NOMO-1 treated with DMSO at 0.1 percent for 48 hours (cell line): ENCODE results near the gene NRP2.

Experiments used
- DNase-seq: peaks from one replicate; lab custom pipeline; 2025; ENCODE audit not compliant: unreplicated experiment; lab: John Stamatoyannopoulos, UW

The NRP2 gene

DNA sequence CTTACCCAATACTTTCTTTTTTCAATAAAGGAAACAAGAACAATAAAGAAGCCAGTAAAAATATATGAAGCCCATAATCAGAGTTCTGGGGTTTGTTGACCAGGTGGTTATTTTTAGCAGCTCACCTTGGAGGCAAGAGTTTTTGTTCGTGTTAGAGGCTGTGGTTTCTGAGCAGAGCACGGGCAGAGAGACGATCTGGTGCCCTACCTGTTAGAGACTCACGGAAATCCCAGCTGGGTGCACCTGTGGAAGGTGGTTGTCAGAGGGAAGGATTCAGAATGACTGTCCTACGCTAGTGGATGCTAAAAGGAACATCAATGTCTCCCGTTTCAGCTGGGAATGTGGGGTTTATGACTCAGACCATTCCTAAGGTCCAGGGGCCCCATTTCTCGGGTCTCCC lies 87.6 kb downstream of the NRP2 start:
- no peak for DNase-seq

DNA sequence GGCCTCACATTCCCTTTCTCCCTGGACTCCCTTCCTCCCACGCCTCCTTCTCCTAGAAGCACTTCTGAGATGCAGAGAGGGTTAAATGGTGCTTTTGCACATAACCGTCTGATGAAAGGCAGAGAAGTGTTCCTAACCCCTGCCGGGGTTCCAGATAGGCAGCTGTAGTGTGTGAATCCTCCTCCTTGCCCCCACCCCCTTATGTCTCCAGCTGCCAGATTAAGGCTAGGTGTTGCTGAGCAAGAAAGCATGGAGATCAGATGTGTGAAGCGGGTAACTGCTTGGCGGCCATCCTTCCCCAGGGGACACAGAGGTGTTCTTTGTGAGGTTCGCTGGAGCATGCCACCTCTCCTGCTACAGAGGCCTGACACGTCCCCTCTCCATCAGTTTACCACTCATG lies 88.3 kb downstream of the NRP2 start:
- DNase-seq = no peak

DNA sequence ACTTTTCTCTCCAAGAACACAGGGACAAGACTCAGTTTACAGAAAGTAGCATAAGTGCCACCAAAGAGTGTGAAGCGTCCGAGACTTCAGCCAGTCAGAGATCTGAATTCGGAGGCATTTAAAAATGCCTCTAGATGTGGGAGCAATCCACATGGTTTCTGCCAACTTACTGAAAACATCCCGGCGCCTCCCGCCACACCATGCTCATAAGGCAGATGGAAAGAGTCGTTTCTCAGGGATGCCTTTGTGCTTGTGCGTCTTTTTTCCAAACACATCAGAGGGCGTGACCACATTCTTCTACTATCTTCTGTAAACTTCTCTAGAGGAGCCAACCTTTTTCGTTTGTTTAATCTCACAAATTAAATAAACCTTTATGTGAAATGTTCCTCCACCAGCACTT lies 88.7 kb downstream of the NRP2 start:
- DNase-seq = no peak

DNA sequence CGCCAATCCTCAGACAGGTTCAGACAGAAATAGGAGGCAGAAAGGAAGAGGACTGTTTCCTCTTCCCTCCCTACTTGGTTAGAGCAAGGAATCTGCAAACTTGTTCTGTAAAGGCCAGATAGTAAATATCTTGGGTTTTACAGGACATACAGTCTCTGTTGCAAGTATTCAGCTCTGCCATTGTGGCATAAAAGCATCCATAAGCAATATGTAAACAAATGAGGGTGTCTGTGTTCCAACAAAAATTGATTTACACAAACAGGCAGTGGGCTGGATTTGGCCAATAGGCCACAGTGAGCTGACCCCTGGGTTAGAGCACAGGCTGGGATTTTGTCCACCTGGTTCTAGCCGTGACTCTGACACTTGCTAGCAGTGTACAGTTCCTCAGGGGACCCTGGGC lies 89.4 kb downstream of the NRP2 start:
- DNase-seq = no peak

DNA sequence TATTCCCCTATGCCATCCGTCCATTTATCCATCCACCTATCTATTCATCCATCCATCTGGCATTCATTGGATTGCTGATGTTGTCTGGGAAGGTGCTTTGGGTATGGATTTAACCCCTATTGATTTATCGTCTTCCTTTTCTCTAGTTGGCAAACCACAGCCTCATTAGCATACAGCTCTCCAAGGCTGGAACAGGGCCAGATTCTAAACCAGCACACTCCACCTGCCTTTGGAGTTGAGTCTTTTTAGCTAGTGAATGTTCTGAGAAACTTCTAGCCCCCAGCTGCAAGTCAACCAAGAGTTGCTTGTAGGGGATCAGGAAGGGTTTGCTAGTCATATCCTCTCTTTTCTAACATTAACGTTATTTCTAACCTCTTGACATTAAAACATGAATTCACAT lies 90.7 kb downstream of the NRP2 start:
- DNase-seq = no peak

DNA sequence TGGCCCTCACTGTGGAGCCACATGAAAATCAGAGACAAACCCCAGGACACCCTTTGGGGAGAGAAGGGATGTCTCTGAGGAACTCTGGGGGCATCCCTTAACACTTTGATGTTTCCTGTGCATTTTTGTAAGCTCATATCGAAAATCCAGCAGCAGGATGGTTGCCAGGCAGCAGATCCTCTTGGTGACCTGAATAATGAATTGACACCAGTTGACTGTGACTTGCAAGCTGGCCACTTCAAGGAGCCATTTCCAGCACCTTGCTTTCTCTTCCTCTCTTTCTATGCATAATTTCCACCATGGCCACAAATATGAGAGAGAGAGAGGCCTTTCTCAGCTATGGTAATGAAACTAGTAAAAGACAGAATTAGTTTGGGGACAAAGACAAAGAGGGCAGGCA lies 91.7 kb downstream of the NRP2 start:
- DNase-seq = no peak

DNA sequence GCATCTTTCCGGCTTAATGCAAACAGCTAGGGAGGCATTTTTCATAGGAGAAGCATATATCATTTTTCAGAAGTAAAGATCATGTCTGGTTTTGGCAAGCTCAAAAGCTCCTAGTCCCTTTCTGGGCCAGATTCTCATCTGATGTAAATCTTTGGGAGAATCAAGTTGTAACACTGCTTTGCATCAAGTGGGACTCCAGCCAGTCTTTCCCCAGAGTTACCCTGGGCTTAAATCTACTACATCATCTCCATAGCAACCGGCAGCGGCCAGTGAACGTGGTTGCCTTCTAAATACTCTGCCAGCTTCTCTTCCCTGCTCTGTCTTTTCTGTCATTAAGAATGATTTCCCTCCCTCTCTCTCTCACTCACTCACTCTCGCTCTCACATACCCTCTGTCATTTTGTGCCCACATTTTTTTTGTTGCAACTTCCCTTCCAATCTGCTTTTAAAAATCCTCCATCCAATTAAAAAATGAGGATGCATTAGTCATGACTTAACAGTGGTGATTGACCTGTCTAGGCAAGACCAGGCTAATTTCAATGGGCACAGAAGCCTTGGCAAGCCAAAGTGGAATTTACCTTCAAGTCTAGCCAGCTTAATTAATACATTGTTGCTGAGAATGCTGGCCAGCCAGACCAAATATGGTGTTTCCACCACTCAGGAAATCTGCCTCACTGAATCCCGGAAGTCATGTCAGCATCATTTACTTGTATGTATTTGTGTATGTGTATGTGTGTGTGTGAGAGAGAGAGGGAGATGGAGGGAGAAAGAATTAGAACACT lies 93.0 kb downstream of the NRP2 start:
- DNase-seq = peak; percentile 5

DNA sequence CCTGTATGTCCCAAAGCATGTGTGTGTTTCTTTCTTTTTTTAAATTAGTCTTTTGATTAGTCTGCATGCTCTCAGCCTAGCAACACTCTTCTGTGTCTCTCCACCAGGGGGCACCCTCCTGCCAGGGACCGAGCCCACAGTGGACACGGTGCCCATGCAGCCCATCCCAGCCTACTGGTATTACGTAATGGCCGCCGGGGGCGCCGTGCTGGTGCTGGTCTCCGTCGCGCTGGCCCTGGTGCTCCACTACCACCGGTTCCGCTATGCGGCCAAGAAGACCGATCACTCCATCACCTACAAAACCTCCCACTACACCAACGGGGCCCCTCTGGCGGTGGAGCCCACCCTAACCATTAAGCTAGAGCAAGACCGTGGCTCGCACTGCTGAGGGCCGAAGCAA lies 93.8 kb downstream of the NRP2 start:
- DNase-seq = peak; percentile 12

DNA sequence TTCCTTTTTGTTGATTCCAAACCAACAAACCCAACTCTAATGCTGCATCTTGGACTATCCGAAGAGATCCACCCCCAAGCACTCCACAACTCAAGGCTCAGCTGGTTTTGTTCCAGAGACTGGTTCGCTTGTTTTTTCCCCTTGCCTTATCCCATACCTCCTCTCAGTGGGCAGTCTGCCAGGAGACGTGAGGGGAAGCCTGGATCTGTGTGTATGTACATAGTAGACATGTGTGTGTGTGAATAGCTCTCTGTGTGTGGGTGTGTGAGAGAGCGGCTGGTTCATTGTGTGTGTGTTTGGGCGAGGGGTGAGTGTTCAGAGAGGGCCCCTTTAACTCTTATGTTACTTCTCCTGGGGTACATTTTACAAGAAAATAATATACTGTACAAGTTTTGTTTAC lies 94.4 kb downstream of the NRP2 start:
- DNase-seq = no peak

DNA sequence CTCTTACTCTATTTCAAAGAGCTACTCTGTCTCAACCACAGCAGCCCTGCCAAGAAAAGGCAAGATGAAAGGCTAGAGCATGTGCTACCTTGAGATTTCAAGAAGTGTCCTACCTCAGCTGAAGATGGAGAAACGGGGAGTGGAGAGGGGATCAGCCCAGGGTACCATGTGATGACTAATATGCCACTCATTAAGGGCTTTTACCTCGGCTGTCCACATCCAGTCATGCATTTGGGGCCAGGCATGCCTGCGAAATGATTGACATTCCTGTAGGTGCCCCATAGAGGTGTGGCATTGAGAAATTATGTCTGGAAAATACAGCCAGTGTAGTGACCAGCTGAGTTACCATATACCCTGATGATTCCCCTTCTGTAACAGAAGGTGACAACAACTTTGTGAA lies 96.1 kb downstream of the NRP2 start:
- DNase-seq = no peak

DNA sequence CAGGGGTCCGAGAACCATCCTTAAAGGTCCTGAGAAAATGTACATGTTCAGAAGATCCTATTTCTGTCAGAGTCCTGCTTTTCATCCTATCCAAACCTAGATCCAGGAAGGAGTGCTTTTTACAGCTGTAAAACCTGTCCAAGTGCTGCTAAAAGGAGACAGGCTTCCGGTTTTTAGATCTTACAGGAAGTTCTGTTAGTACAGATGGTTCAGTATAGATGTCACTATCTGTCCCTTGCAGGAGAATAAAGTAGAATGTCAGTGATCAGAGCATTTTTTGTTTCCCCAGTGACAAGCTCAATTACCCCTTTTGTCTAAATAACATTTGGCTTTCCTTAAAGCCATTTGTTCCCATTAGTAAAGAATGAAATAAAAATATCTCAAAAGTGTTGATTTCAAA lies 98.3 kb downstream of the NRP2 start:
- no peak for DNase-seq

DNA sequence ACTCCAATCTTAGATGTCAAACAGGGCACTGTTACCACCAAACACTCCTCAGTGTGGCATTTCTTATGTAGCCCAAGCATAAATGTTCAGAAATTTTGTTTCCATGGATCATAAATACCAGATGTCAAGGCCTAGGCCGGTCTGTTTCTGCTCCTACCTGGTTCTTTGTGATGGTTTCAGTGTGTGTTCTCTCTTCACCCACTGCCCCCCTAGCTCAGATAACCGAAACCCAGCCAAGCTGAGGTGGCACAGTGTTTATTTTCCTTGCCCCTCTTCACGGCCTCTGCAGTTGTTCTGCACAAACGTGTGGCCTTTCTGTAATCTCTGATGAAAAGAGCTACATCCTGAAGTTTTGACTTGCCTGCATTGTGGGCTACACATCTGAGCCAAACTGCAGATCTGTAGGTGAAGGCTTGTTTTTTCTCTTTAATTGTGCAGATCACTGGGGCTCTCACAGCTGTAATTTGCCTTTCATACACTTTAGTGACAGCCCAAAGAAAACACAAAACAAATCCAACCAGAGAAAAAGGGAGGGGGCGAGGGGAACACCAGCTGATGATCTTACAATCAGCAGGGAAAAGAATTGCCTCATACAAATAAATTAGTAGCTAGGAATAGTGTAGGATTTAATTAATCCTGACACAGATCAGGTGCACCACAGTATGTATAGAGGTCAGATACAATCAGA lies 99.1 kb downstream of the NRP2 start:
- no peak for DNase-seq

DNA sequence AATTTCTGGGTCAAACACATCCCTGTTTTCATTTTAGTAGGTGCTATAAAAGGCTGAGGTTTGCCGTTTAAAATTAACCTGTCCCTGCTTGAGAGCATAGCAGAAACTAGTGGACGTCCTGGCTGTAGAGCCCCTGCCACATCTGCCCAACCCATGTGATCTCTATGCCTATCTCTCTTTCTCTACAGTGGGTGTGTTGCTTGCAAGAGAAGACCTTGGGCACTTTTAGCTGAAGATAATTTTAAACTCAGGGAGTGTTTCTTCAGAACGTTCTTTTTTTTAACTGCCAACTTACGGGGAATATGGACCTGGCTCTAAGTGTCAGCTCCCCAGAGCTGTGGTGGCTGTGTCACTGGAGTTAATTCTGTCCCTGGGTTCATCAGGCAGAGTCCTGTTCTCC lies 100.6 kb downstream of the NRP2 start:
- DNase-seq = no peak

DNA sequence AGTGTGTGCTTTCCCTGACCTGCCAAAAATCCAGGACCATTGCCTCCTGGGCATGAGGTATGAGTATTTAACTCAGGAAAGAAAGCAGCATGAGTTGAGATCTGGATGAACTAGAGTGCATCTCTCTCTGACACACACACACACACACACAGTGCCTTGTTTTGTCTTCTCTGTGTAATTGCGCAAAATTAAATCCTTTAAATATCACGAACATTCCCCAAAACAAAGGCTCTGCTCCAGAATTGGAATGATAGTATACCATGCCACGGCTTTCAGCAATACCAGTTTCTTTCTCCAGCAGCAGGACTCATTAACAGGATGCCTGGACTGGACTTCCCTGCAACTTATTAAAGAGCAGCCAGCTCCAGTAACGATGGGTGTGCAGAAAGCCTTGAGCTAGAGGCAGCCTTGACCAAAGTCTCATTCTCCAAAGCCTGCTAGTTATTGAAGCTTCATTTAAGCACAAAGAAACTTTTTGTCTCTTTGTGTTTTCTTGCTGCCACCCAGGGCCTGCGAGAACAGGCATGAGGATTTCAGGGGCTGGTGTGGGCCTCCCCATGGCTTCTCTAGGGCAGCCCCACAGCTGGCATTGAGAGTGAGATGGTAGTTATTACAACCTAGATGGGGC lies 101.7 kb downstream of the NRP2 start:
- DNase-seq = no peak

DNA sequence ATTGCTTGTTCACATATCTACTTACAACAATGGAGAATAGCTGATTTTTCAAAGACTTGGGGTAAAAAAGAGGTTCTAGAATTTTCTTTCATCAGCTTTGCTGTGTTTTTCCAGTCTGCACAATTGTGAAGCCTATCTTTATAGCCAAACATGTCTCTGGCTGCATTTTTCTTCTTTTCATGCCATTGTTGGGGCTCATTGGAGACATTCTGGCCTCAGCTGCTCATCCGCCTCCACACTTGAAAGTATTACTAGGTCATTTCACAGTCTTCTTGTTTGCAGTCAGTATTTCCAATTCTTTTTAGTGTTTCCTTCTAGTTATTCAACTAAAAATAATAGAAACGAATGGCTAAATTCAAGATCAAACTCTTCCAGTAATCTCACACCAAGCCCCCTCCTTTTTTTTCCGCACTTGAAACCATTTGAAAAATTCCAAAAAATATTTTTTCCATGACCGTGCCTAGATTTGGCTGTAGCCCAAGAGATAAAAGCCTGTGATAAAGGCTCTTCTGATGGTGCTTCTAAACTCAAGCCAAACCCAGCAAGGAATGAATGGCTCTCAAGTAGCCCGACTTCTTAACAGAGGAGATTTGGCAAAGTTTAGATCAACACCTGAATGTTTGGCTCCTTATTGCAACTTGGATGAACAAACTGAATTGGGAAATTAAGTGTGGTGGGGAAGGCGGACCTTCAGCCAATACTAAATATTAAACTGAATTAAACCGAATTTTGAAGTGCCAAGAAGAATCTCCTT lies 103.4 kb downstream of the NRP2 start:
- DNase-seq = no peak

DNA sequence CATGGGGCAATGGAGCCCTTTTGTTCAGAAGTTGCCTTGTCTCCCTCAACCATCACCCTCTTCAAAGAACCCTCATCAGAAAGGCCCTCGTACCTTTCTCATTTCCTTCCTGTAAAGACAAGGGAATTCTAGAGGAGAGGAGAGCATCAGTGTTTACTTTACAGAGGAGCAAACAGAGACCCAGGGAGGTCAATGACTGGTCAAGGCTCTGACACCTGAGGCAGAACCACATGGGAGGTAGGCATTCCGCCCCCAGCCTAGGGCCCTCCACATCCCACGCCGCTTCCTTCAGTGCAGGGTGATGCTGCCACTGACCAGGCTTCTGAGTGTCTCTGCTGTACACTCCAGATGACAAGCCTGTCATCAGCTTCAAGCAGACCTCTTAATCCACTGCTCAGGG lies 104.7 kb downstream of the NRP2 start:
- DNase-seq = no peak

DNA sequence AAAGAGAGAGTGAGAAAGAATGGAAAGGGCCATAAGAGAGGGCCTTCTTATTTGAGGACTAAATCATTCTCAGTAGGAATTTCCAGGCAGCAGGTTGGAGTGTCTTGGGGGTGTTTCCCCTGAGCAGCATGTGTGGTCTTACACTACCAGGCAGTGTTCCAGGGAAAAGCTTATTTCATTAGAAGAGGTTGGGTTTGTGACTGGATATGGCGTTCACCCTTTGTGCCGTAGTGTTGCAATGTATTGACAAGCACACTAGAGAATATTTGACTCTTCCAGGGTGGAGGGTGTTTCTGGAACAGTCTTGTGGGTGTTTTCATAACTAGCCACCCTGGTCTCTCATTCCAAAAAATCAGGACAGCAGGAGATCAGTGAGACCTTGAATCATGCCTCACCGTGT lies 105.5 kb downstream of the NRP2 start:
- no peak for DNase-seq

DNA sequence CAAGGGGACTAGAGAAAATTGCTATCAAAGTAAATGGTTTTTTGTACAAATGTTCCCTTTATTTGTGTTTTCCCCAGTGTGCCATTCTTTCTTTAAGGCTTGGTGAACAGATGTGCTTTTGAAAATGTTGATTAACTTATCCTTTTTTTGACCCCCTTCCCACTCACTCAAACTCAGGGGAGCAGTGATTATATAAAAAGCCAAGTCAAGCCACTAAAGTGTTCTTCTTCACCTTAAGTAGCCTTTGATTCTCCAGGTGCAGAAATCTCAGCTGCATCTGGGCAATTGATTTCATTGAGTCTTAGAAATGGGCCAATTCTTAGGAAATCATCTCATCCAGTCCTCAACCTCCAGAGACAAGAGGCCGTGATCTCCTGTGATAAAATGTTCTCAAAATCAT lies 107.6 kb downstream of the NRP2 start:
- DNase-seq = no peak

DNA sequence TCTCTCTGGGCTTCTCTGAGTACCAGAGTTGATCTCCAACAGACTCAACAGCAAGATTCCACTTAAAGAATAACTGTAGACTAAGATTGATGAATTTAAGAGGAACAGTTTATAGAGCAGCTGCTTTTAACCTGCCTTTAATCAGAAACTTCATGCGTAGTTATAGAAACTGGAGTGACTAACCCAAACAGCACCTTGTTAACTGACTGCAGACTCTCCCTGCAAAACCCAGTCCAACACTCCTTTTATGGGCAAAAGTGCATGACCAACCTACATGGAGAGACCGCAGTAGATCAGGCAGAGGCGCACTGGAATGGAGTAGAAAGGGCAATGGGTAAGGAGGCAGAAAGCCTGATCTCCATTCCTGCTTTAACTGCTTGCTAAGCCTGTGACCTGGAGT lies 110.6 kb downstream of the NRP2 start:
- no peak for DNase-seq

DNA sequence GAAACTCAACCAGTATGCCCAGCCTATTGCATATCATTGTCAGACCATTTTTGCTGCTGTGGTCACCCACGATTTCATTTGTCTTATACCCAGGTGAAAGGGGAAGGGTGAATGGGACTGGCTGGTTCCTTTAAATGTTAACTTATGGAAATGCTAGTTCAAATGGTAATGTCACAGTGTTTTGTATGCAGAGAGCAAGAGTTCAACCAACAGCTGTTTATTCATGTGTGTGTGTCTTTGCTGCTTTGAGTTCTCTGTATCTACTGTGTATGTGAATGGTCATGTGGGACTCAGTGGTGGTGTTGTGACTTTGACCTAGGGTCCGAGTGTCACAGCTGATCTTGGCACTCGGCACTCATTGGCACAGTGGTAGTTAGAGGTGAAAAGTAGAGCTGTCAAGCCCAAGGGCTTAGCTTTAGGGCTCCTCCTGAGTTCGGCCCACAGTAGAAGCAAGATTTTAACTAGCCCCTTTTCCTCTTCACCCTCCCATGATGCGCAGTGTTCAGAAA lies 114.6 kb downstream of the NRP2 start:
- no peak for DNase-seq

DNA sequence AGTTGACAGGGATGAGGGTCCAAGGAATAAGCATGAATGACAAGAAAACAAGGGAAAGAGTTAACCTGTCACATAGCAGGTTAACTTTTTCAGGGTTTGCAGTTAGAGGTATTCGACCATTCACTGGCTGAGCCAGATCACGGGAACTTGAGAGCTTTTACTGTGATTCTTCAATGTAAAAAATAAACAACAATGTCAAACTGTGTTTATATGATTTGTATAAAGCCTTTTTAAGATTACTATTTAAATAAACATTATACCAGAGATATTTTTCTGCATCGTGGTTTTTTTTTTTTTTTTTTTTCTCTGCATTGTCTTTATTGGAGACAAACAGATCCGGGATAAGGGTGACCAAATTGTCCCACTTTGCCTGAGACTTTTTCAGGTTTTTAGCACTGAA lies 115.6 kb downstream of the NRP2 start:
- no peak for DNase-seq

DNA sequence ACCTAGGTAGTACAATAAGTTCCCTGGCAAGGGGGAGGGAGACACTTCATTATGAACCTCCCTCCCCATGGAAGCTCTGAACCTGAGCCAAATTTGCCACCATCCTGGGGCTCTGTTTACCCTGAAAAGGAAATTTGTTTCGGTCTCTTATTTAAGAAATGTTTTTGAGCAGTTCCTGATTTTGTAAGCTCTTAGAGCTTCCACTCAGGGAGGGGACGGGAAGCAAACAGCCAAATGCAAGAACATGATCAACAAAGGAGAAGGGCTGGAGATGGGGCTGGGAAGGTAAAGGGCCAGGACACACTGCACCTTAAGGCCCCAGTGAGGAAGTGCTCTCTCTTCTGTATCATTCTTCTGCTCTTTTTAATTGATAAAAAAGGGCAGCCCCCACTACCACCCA lies 117.9 kb downstream of the NRP2 start:
- no peak for DNase-seq
